GM19351 (cell line): ENCODE data around the gene MAEA.
A peak's percentile ranks its signal among the peaks of the same experiment; 100 is the strongest.
"Not testable (repeated sequence)": the region's sequence is repeated elsewhere in the genome, so short reads cannot be mapped to it uniquely, and the experiment has no call there.

ENCODE experiments used
- ATAC-seq: cut with Tn5 transposase; IDR thresholded peaks from one replicate; pipeline ENCODE4 v1.9.1; 2021; ENCODE audit warnings: mild to moderate bottlenecking, moderate library complexity; ENCODE audit not compliant: unreplicated experiment

The MAEA gene

DNA sequence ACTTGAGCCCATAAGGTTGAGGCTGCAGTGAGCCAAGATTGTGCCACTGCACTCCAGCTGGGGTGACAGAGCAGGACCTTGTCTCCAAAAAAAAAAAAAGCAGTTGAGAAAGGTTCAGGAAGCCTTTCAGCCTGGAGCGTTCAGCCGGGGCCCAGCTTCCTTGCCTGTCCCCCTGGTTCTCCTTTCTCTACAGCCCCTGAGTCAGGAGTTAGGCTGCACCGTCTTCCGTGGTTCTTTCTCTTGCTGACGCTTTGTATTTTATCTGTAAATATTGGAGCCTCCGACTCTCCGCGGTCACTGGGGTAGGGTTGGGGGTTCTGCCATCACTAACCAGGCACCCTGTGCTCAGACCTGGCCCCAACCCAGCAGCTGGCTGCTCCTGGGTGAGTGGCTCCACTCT is 43.6 kb downstream of the MAEA start:
- no peak for ATAC-seq

DNA sequence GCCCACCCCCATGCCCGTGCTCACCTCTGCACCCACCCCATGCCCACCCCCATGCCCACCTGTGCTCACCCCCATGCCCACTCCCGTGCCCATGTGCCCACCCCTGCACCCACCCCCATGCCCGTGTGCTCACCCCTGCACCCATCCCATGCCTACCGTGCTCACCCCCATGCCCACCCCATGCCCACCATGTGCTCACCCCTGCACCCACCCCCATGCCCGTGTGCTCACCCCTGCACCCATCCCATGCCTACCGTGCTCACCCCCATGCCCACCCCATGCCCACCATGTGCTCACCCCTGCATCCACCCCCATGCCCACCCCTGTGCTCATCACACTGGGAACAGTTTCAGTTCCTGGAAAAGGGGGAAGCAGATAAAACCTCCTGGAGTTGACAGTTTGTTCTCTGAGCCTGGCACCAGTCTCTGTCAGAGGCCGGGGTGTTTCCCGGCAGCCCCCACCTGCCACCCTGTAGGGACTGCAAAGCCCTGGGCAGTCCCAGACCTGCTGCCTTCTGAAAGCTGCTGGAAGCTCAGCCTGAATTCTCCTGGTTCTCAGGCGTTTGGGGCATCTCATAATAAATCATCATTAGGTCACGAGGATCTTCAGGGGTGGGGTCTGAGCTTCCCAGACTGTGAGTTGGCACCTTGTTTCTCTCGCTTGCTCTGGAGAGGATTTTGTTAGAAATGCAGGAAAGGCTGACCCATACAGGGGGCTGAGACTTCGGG is 44.3 kb downstream of the MAEA start:
- ATAC-seq = not testable (repeated sequence)

DNA sequence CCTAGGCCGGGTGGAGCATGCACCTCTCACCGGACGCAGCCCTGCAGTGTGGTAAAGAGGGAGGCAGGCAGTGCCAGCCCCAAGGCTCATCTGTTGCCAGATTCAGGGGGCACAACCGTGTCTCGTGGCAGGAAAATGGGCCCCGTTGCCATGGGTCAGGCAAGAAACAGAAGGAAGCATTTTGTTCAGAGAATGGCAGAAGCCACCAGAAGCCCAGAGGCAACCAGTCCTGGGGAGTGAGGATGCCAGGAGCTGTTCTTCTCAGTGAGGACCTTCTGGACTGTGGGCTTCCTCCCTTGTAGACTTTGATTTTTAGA is 44.8 kb downstream of the MAEA start:
- no peak for ATAC-seq

DNA sequence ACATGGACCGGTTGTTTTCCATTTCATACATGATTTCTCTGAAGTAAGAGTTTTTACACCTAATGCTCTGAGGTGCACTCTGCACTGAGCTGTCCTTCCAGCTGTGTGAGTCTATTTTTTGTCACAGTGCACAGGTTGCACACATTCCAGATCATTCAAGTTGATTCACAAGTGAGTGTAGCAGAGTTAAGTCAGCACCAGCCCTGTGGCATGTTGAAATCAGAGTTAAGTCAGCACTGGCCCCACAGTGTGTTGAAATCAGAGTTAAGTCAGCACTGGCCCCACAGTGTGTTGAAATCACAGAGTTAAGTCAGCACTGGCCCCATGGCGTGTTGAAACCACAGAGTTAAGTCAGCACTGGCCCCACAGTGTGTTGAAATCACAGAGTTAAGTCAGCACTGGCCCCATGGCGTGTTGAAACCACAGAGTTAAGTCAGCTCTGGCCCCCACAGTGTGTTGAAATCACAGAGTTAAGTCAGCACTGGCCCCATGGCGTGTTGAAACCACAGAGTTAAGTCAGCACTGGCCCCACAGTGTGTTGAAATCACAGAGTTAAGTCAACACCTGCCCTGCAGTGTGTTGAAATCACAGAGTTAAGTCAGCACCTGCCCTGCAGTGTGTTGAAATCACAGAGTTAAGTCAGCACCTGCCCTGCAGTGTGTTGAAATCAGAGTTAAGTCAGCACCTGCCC is 45.6 kb downstream of the MAEA start:
- not testable (repeated sequence) for ATAC-seq

- no peak for ATAC-seq
Observed at GRCh38 chr4:1336088-1336491, 46.4 kb downstream of the MAEA start.

DNA sequence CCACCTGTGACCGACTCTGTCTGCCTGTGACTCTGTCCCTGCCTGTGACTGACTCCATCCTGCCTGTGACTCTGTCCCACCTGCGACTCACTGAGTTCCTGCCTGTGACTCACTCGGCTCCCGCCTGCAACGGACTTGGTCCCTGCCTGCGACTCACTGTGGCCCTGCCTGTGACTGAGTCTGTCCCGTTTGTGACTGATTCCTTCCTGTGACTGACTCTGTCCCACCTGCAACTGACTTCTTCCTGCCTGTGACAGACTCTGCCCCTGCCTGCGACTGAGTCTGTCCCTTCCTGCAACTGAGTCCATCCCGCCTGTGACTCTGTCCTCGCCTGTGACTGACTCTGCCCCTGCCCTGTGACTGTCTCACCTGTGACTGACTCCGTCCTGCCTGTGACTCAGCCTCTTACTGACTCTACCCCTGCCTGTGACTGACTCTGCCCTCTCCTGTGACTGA is 47.7 kb downstream of the MAEA start:
- no peak for ATAC-seq

- ATAC-seq = no peak
Observed at GRCh38 chr4:1337951-1338751, 48.5 kb downstream of the MAEA start.

GRCh38 chr4:1338752-1339414 is 49.2 kb downstream of the MAEA start:
- ATAC-seq = no peak

DNA sequence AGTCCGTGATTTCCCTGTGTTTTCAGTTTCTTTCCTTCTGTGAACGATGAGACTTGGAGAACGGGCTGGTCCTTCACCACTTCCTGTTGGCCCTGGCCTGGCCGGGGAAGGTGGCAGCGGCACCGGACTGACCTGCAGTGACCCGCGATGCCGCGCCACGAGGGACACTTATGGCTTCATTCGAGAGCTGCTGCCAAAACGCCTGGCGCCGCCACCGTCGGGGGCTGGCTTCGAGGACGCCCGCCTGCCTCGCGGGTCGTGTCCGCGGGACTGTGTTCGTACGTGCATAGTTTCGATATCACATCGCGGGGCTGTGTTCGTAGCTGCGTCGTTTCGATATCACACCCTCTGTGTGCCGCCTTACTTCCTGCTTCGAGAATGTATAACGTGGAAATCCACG is 49.8 kb downstream of the MAEA start:
- no peak for ATAC-seq

- no peak for ATAC-seq
Observed at GRCh38 chr4:1340181-1340747, 50.6 kb downstream of the MAEA start.

DNA sequence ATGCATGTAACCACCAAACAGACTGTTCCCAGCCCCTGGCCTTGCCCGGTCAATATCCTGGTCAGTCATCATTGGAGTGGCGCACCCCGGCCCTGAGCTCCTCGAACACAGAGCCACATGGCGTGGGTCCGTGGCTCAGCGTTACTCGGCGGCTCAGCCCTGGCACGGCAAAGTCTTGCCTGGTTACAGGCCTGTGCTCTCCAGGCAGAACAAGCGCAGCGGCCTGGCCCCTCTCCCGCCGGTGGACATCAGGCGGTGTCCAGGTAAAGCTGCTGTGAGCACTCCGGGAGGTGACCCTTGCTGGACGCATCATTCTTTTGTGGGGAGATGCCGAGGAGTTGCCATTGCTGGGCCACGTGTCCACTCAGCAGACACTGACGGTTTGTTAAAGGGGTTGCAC is 51.2 kb downstream of the MAEA start:
- no peak for ATAC-seq

DNA sequence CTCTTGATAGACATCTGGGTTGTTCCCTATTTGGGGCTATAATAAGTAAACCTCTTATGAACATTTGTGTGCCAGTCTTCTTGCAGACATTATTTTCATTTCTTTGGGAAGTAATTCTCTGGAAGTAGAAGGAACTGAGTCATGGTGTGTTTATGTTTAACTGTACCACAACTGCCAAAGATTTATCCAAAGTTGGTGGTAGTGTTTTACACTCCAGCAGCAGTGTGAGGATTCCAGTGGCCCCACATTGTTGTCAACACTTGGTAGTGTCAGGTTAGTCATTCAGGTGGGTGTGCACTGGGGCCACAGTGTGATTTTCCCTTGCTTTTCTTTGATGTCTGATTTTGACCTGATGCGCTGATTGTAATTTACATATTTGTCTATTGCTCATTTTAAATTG is 52.3 kb downstream of the MAEA start:
- ATAC-seq = no peak

DNA sequence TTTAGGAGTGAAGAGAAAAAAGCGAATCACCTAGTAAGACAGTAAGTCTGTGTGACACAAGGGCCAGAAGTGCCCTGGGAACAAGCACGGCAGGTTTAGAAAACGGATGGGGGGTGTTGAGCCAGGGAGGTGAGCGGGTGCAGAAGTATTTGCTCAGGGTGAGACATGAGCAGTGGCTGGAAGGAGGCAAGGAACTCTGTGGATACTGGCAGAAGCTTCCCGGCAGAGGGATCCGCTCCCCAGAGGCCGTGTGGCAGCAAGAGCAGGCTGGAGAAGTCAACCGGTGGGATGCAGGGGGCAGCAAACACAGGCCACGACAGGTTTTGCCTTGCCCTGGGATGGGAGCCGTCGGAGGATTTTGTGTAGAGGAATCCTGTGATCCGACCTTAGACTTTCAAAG is 55.0 kb downstream of the MAEA start:
- ATAC-seq = no peak

- peak; percentile 24 for ATAC-seq
Observed at GRCh38 chr4:1345903-1346780, 56.5 kb downstream of the MAEA start.

DNA sequence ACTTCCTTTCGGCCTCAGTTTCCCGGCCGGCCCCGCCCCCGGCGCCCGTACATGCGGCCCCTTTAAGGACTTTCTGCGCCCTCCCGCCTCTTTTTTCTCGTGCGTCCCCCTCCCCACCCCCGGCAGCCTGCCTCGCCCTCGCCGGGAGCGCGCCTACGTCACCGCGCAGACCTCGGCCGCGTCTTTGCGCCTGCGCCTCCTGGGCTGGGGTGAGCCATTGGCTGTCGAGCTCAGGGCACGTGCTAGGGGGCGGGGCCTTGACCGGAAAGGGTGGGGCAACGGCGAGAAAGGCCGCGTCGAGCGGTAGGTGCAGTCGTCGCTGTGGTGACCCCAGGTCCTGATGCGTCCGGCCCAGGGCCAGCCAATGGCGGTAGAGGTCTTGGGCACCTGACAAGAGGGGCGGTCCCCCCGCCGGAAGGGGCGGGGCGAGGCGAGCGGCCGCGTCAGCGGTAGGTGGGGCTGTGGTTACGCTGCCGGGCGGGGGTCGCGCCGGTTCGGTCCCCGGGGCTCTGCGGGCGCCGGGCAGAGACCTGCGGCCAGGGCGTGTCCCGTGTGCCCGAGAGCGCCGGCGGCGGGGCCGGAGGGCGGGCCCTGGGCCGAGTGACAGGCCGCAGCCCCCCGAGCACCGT is 57.2 kb downstream of the MAEA start, which contains the start of gene UVSSA:
Gene UVSSA (plus strand): TSS at position 428 of the 629 bp plus-strand sequence. CDS start 884 bp downstream, outside the sequence.
- peak; percentile 92 for ATAC-seq

- ATAC-seq = peak; percentile 27
Observed at GRCh38 chr4:1347410-1347864, 57.7 kb downstream of the MAEA start.

- no peak for ATAC-seq
Observed at GRCh38 chr4:1348014-1348513, 58.4 kb downstream of the MAEA start.

DNA sequence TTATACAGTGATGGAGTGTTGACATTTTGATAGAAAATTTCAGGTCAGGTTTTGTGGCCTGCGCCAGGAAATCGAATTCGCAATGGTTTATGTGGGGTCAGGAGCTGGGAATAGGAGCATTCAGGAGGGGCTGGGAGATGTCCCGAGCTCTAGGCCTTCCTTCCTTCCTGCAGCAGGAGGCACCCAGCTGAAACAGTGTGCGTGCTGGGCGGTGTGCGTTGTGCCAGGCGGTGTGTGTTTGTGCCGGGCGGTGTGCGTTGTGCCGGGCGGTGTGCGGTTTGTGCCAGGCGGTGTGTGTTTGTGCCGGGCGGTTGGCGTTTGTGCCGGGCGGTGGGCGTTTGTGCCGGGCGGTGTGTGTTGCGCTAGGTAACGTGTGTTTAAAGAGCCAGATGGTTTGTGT is 59.1 kb downstream of the MAEA start:
- no peak for ATAC-seq
